Mammary epithelial cell (primary cell): Measurements from ENCODE around the gene ADGRG3.

Experiments used
- EZH2 ChIP-seq: IDR thresholded peaks from 2 replicates; pipeline ENCODE4 v1.6.1; 2012; ENCODE audit warnings: low read length, inconsistent platforms, borderline replicate concordance
- TF ChIP-seq, protein P1 (sequence below), 2 donors: IDR thresholded peaks in 1 of 2; conservative IDR thresholded peaks in 1 of 2; 2 replicates each; pipeline ENCODE4 v1.5.1; 2011 to 2012; ENCODE audit warnings: inconsistent platforms in 2 of 2, low read length in 2 of 2, mild to moderate bottlenecking in 2 of 2, control low read depth in 1 of 2, low read depth in 1 of 2; ENCODE audit not compliant: insufficient read depth in 1 of 2; ENCODE audit errors: extremely low read depth in 1 of 2

DNA sequence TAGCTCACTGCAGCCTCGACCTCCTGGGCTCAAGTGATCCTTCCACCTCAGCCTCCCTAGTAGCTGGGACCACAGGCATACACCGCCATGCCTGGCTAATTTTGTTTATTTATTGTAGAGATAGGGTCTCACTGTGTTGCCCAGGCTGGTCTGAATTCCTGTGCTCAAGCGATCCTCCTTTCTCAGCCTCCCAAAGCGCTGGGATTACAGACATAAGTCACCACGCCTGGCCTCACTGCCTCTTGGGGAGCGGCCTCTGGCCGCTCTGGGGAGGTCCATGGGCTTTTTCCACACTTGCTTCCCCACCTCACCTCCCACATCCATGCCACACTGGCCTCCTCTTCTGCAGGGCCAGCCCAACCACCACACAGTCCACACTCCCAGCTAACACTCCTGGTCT lies 18.3 kb upstream of the ADGRG3 start:
- TF ChIP-seq, protein P1, sequence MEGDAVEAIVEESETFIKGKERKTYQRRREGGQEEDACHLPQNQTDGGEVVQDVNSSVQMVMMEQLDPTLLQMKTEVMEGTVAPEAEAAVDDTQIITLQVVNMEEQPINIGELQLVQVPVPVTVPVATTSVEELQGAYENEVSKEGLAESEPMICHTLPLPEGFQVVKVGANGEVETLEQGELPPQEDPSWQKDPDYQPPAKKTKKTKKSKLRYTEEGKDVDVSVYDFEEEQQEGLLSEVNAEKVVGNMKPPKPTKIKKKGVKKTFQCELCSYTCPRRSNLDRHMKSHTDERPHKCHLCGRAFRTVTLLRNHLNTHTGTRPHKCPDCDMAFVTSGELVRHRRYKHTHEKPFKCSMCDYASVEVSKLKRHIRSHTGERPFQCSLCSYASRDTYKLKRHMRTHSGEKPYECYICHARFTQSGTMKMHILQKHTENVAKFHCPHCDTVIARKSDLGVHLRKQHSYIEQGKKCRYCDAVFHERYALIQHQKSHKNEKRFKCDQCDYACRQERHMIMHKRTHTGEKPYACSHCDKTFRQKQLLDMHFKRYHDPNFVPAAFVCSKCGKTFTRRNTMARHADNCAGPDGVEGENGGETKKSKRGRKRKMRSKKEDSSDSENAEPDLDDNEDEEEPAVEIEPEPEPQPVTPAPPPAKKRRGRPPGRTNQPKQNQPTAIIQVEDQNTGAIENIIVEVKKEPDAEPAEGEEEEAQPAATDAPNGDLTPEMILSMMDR (conservative IDR thresholded peaks at IDR 0.05 in 1 of 2, IDR thresholded peaks at IDR 0.05 in 1 of 2; ENCODE audit: extremely low read depth in 1 of 2, insufficient read depth in 1 of 2, low read depth in 1 of 2, low read length in 2 of 2) = no peak
- no peak for TF ChIP-seq EZH2
